Measurements from ENCODE around the gene NCSTN. TPM values are rescaled to one million over a fixed set of nuclear protein-coding genes. Genes with fewer than 3 reads are reported as not detected.
A peak's percentile ranks its signal among the peaks of the same experiment; 100 is the strongest.
"Not testable (repeated sequence)": the region's sequence is repeated elsewhere in the genome, so short reads cannot be mapped to it uniquely, and the experiment has no call there.

Gene NCSTN
- total RNA-seq, 6 experiments from 2014 or later, result 133 to 154 (median 145) TPM

GRCh38 chr1:160373696-160374095 is 30.5 kb downstream of the NCSTN start:
- peaks cover 31% of the 10 kb centered on the region for H3K4me1 Mint-ChIP-seq (ENCODE audit: low read depth)
- no peaks in the 10 kb centered on the region for H3K9me3 Mint-ChIP-seq
- DNase-seq, result no peak
- peaks cover 14% of the 10 kb centered on the region for H3K27me3 Mint-ChIP-seq (ENCODE audit: insufficient read depth)
- no peaks in the 10 kb centered on the region for H3K36me3 Mint-ChIP-seq (ENCODE audit: low read depth)
- no peak overlapping the region for H3K4me3 Mint-ChIP-seq
- no peak overlapping the region for H3K27ac Mint-ChIP-seq
- no peak for TF ChIP-seq CTCF (IDR thresholded peaks at IDR 0.05)

GRCh38 chr1:160374306-160375110 is 31.3 kb downstream of the NCSTN start:
- Mint-ChIP-seq H3K36me3 (ENCODE audit: low read depth) (no peaks in the 10 kb centered on the region), H3K4me3 (no peak overlapping the region), H3K27ac (no peak overlapping the region), H3K9me3 (no peaks in the 10 kb centered on the region), H3K27me3 (ENCODE audit: insufficient read depth) (peaks cover 14% of the 10 kb centered on the region), H3K4me1 (ENCODE audit: low read depth) (peaks cover 31% of the 10 kb centered on the region)
- TF ChIP-seq CTCF (IDR thresholded peaks at IDR 0.05), result no peak
- no peak for DNase-seq

- no peak for TF ChIP-seq CTCF (IDR thresholded peaks at IDR 0.05)
- DNase-seq, result peak; percentile 17
- Mint-ChIP-seq H3K4me1 (ENCODE audit: low read depth) (peaks cover 31% of the 10 kb centered on the region), H3K27me3 (ENCODE audit: insufficient read depth) (peaks cover 11% of the 10 kb centered on the region), H3K27ac (no peak overlapping the region; the same call in 1 of the 2 replicates), H3K36me3 (ENCODE audit: low read depth) (no peaks in the 10 kb centered on the region), H3K9me3 (no peaks in the 10 kb centered on the region), H3K4me3 (peak overlapping the region; percentile 27)
Observed at GRCh38 chr1:160375788-160376524, 32.8 kb downstream of the NCSTN start.

GRCh38 chr1:160376525-160377131 is 33.4 kb downstream of the NCSTN start:
- no peak overlapping the region; the same call in 1 of the 2 replicates for H3K27ac Mint-ChIP-seq
- DNase-seq, result peak; percentile 52
- no peaks in the 10 kb centered on the region for H3K9me3 Mint-ChIP-seq
- peak; percentile 91 for TF ChIP-seq CTCF (IDR thresholded peaks at IDR 0.05)
- H3K36me3 Mint-ChIP-seq (ENCODE audit: low read depth), result no peaks in the 10 kb centered on the region
- H3K4me3 Mint-ChIP-seq, result no peak overlapping the region
- peaks cover 11% of the 10 kb centered on the region for H3K27me3 Mint-ChIP-seq (ENCODE audit: insufficient read depth)
- peaks cover 31% of the 10 kb centered on the region for H3K4me1 Mint-ChIP-seq (ENCODE audit: low read depth)

- peak overlapping the region; percentile 16; the same call in 1 of the 2 replicates for H3K4me3 Mint-ChIP-seq
- no peaks in the 10 kb centered on the region for H3K9me3 Mint-ChIP-seq
- peak; percentile 73 for DNase-seq
- peaks cover 31% of the 10 kb centered on the region for H3K4me1 Mint-ChIP-seq (ENCODE audit: low read depth)
- H3K27ac Mint-ChIP-seq, result no peak overlapping the region
- peaks cover 11% of the 10 kb centered on the region for H3K27me3 Mint-ChIP-seq (ENCODE audit: insufficient read depth)
- no peaks in the 10 kb centered on the region for H3K36me3 Mint-ChIP-seq (ENCODE audit: low read depth)
- no peak for TF ChIP-seq CTCF (IDR thresholded peaks at IDR 0.05)
Observed at GRCh38 chr1:160377585-160378206, 34.5 kb downstream of the NCSTN start.

GRCh38 chr1:160384812-160385211 is 41.6 kb downstream of the NCSTN start:
- peaks cover 24% of the 10 kb centered on the region for H3K27me3 Mint-ChIP-seq (ENCODE audit: insufficient read depth)
- DNase-seq; H3K4me1 Mint-ChIP-seq (ENCODE audit: low read depth); H3K27ac Mint-ChIP-seq; H3K36me3 Mint-ChIP-seq (ENCODE audit: low read depth); H3K9me3 Mint-ChIP-seq; H3K4me3 Mint-ChIP-seq: not testable (repeated sequence)

- peaks cover 27% of the 10 kb centered on the region for H3K27me3 Mint-ChIP-seq (ENCODE audit: insufficient read depth)
- not testable (repeated sequence) for H3K36me3 Mint-ChIP-seq (ENCODE audit: low read depth); DNase-seq
Observed at GRCh38 chr1:160388406-160388805, 45.2 kb downstream of the NCSTN start.

More at GRCh38 chr1:160388406-160388805, 45.2 kb downstream of the NCSTN start:
- not testable (repeated sequence) for H3K9me3 Mint-ChIP-seq; H3K4me3 Mint-ChIP-seq; H3K27ac Mint-ChIP-seq; H3K4me1 Mint-ChIP-seq (ENCODE audit: low read depth)

All from HFFc6 (cell line).